ENCODE results near the gene NRP1.

- no peak for TF ChIP-seq POLR2A (IDR thresholded peaks at IDR 0.05)
- TF ChIP-seq, protein P1, sequence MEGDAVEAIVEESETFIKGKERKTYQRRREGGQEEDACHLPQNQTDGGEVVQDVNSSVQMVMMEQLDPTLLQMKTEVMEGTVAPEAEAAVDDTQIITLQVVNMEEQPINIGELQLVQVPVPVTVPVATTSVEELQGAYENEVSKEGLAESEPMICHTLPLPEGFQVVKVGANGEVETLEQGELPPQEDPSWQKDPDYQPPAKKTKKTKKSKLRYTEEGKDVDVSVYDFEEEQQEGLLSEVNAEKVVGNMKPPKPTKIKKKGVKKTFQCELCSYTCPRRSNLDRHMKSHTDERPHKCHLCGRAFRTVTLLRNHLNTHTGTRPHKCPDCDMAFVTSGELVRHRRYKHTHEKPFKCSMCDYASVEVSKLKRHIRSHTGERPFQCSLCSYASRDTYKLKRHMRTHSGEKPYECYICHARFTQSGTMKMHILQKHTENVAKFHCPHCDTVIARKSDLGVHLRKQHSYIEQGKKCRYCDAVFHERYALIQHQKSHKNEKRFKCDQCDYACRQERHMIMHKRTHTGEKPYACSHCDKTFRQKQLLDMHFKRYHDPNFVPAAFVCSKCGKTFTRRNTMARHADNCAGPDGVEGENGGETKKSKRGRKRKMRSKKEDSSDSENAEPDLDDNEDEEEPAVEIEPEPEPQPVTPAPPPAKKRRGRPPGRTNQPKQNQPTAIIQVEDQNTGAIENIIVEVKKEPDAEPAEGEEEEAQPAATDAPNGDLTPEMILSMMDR (IDR thresholded peaks at IDR 0.05), result peak; percentile 35 to 85 (median 66)
These were observed 141.3 kb downstream of the NRP1 start for GRCh38 chr10:33193057-33193700.
